Measurements from ENCODE around the gene OR52I1.
A peak's percentile ranks its signal among the peaks of the same experiment; 100 is the strongest.

OR52I1 gene, protein sequence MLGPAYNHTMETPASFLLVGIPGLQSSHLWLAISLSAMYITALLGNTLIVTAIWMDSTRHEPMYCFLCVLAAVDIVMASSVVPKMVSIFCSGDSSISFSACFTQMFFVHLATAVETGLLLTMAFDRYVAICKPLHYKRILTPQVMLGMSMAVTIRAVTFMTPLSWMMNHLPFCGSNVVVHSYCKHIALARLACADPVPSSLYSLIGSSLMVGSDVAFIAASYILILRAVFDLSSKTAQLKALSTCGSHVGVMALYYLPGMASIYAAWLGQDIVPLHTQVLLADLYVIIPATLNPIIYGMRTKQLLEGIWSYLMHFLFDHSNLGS

DNA sequence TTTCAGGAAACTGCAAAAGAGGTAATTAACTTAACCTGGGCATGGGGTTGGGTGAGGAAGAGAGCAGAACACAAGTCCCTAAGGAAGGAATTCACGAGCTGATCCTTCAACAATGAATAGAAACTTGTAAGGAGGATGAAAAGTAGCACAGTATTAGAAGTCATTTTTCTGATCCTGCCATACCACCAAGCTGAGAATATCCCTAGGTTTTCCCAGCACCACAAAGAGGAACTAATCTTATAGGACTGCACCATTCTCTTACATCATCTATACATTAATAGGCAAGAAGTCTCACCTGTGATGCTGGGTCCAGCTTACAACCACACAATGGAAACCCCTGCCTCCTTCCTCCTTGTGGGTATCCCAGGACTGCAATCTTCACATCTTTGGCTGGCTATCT, at the start of gene OR52I1:
Gene OR52I1, plus strand, starts transcription at position 301 of the 400 bp plus-strand sequence. Its CDS starts 0 bp downstream, at position 301.
- DNase-seq = no peak

- DNase-seq = no peak
These were observed 48.9 kb upstream of the OR52I1 start, which contains the start of gene OR52M1 for GRCh38 chr11:4544891-4545290. Gene OR52M1, plus strand, starts transcription at chr11:4545191. Its CDS starts 0 bp downstream, at chr11:4545191.

DNA sequence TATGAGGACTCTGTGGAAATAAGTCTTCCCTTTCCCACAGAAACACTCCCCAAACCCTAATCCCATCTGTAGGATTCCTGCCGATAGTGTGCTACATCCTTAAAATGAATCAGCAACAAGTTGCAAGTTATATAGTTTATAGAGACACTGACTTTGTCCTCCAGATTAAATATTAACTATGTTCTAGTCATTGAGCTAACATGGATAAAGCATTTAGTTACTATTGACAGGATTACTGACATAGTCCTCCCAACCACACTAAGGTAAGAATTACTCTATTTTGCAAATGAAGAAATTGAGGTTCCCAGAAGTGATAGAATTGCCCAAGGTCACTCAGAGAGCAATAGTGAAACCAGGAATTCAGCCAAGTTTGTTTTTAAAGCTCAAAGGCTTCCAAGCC, 47.0 kb upstream of the OR52I1 start:
- DNase-seq = no peak

DNA sequence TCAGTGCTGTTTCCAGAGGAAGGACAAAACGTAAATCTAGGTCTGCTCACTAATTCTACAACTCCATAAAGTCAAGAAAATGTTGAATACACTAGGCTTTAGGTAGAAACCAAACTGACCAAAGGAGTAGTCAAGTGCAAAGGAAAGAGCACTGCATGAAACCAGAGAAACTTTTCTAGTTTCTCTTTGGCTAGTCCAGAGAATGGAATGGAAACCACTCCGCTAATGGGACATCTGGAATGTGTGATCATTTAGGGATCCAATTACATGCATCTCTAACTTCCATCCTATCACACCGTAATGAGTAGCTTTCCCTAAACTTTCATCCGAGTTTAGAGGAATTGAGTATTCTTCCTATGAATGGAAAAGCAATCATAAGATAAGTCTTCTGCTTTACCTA, 46.4 kb upstream of the OR52I1 start:
- no peak for DNase-seq

- peak; percentile 30 for DNase-seq
These were observed 42.4 kb upstream of the OR52I1 start for GRCh38 chr11:4551346-4551979.

- no peak for DNase-seq
These were observed 34.1 kb upstream of the OR52I1 start for GRCh38 chr11:4559527-4560440.

DNA sequence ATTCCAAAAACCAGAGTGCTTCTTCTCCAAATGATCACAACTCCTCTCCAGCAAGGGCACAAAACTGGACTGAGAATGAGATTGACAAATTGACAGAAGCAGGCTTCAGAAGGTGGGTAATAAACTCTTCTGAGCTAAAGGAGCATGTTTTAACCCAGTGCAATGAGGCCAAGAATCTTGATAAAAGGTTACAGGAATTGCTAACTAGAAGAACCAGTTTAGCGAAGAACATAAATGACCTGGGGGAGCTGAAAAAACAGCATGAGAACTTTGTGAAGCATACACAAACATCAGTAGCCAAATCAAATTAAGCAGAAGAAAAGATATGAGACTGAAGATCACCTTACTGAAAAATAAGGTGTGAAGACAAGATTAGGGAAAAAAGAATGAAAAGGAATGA, 33.4 kb upstream of the OR52I1 start:
- DNase-seq = no peak

DNA sequence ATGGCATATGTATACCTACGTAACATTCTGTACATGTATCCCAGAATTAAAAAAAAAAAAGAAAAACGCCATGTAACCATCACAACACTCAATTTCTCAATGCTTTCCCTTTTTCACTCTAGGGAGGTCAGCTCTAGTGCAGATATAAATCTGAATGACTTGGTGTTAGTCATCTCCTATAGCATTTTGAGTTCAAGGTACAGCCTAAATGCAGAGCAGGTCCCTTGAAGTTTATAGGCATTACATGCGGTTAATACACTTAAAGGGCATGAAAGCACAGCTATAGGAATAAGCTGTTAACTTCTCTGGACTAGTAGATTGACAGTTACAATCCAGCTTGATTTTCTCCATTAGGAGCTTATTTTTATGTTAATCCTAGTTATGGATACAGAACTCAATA, 28.5 kb upstream of the OR52I1 start:
- no peak for DNase-seq

- DNase-seq = no peak
These were observed 24.8 kb upstream of the OR52I1 start for GRCh38 chr11:4569075-4569474.

DNA sequence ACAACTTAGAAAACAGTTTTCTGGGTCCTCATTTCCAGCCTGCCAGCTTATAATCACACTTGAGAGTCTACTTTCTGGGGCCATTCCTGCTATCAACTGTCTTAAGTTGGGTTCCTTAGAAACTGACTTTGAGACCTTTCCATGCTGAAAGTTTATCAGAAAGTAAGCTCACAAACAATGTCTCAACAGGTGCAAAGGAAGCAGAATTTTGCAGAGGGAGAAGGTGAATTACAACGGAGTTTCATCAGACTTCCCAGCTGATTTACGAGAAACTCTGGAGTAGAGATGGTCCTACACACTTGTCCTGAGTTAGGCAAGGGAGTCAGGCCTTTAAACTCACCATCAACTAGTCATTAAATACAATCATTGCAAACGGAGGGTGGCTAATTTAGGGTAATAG, 17.0 kb upstream of the OR52I1 start:
- DNase-seq = no peak

DNA sequence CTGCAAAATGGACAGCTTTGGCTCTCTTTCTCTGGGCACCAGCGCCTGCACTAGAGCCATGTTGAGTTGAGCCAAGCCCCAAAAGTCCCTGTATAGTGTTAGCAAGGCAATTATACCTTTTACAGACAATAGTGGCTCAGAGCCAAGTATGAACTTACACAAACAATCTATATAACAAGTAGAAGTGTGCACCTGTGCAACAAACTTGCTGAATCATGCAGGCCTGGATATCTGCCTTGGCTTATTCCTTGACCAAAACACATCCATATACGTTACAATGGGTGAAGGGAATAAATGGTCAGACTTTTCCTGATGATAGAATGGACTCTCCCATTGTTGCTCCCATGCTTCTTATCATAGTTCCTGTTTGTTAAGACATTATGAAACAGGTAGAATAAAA, 16.1 kb upstream of the OR52I1 start:
- DNase-seq = no peak

GRCh38 chr11:4578624-4579023, 15.2 kb upstream of the OR52I1 start:
- DNase-seq = no peak

DNA sequence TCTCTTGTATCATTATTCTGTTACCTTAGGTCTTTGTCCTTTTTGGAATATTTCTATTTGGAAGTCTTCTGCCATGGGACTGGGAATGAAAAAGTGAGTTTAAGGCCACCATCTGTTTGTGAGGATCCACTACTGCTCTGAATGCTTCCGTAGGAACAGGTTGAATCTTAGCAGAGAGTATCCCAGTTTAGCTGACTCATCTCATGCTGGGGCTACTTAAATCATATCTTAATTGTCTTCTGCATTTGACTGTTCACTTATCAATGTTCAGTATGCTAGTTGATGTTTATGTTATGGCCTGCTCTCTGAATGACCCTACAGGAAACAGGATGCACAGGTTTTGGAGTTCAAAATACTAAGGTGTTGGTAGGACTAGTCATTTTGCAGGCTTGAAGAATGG, 13.7 kb upstream of the OR52I1 start:
- DNase-seq = no peak

- DNase-seq = no peak
These were observed 12.4 kb upstream of the OR52I1 start, which contains the start of gene OR52I2 for GRCh38 chr11:4581443-4581842. Gene OR52I2, plus strand, starts transcription at chr11:4581743.

DNA sequence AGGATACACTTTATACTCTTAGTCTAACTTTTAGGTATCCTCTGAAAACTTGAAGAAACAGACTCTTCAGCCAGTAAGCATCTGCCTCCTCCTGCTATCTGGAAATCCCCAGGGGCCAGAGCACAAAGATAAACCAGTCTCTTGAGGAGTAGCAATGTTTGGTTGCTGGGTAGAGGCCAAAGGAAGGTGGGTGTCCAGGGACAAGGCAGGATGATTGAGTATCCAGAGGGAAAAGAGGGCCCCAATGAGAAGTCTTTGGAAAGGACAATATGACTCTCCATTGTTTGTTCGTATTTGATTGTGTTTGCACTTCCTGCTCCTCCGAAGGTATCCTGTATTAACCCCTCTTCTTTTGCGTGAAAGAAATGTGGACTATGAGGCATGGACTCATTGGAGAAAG, 4.8 kb upstream of the OR52I1 start:
- DNase-seq = no peak

- no peak for DNase-seq
These were observed 11.2 kb downstream of the OR52I1 start for GRCh38 chr11:4605057-4605456.

DNA sequence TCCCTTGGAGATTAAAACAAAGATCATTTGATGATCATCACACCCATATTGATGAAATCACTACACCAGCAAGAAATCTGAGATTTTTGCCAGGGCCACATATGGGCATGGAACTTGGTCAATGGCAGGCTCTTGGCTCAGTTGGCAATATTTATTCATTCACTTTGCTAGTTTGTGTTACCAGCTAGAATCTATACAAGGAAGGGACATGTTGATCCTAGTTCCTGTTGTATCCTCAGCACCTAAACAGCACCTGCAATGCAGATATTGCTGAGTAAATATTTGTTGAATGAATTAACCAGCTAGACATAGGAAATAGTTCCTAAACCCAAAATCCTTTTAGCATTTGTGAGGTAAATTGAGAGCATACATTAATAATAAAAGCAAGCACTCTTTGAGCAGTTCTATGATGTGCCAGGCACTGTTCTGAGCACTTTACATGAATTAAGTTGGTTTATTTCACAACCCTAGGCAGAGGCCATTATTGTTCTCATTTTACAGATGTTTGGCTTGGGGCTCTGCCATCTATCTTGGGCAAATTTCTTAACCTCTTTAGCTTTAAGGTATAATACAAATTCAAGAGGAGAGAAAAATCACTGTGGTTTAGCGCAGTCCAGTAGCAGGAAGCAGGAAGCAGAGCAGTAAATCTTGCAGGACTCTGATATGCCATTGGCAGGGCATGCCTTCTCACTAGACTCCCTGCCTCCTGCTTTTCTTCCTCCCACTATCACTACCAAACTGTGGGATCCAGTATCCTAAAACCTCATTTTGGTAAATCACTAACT, 12.6 kb downstream of the OR52I1 start:
- no peak for DNase-seq

- peak; percentile 37 for DNase-seq
These were observed 13.3 kb downstream of the OR52I1 start for GRCh38 chr11:4607096-4607495.

- peak; percentile 97 for DNase-seq
These were observed 14.2 kb downstream of the OR52I1 start, which contains the start of gene TRIM68 for GRCh38 chr11:4607781-4608666. Gene TRIM68, minus strand, starts transcription at chr11:4608231. Its CDS starts 2,727 bp downstream, at chr11:4605504.

GRCh38 chr11:4610258-4610935, 16.6 kb downstream of the OR52I1 start:
- peak; percentile 41 for DNase-seq

- DNase-seq = no peak
These were observed 18.1 kb downstream of the OR52I1 start for GRCh38 chr11:4611986-4612385.
